Activated effector memory CD4-positive, alpha-beta T cell treated with Interleukin-2 at 50 U/mL for 16 hours (primary cell): Measurements from ENCODE around the gene PRPF19.

Experiments used
- DNase-seq: peaks from one replicate; pipeline ENCODE4 v3.0.0-alpha.2; 2020

The PRPF19 gene

GRCh38 chr11:60855726-60856633 lies 50.4 kb downstream of the PRPF19 start, which contains the start of gene PTGDR2:
Gene PTGDR2, minus strand, starts transcription at chr11:60855950. Its CDS starts 2,228 bp downstream, at chr11:60853722.
- DNase-seq: no peak

GRCh38 chr11:60854847-60855725 lies 51.3 kb downstream of the PRPF19 start:
- no peak for DNase-seq

GRCh38 chr11:60854140-60854846 lies 52.1 kb downstream of the PRPF19 start:
- DNase-seq: no peak

- no peak for DNase-seq
These were observed 53.1 kb downstream of the PRPF19 start for GRCh38 chr11:60852982-60853950.

- no peak for DNase-seq
These were observed 54.0 kb downstream of the PRPF19 start for GRCh38 chr11:60852117-60852981.

- DNase-seq: no peak
These were observed 54.9 kb downstream of the PRPF19 start for GRCh38 chr11:60851327-60852104.

GRCh38 chr11:60849641-60850520 lies 56.5 kb downstream of the PRPF19 start:
- DNase-seq: no peak

GRCh38 chr11:60848714-60849151 lies 57.7 kb downstream of the PRPF19 start:
- DNase-seq: no peak

GRCh38 chr11:60847896-60848295 lies 58.5 kb downstream of the PRPF19 start:
- no peak for DNase-seq

- no peak for DNase-seq
These were observed 59.1 kb downstream of the PRPF19 start for GRCh38 chr11:60847281-60847680.

GRCh38 chr11:60845338-60845737 lies 61.0 kb downstream of the PRPF19 start:
- no peak for DNase-seq

GRCh38 chr11:60844870-60845221 lies 61.5 kb downstream of the PRPF19 start:
- DNase-seq: no peak

- no peak for DNase-seq
These were observed 62.1 kb downstream of the PRPF19 start for GRCh38 chr11:60844045-60844869.

- DNase-seq: no peak
These were observed 63.5 kb downstream of the PRPF19 start for GRCh38 chr11:60842668-60843600.

- peak; percentile 97 for DNase-seq
These were observed 64.4 kb downstream of the PRPF19 start, which contains the start of gene CCDC86 for GRCh38 chr11:60841797-60842667. Gene CCDC86, plus strand, starts transcription at chr11:60842113. Its CDS starts 12 bp downstream, at chr11:60842125.
